BE2C (cell line): ENCODE measurements around the gene EXOC3.

Source experiments
- DNase-seq: peaks from one replicate; pipeline ENCODE4 v3.0.0-alpha.2; 2020
- H3K27me3 ChIP-seq: fragments of 250-450 bp; sonication (Bioruptor Pico); 2 replicates; pipeline ENCODE4 v1.5.1; 2020; ENCODE audit warnings: mild to moderate bottlenecking
- H3K36me3 ChIP-seq: fragments of 250-450 bp; sonication (Bioruptor Pico); 2 replicates; pipeline ENCODE4 v1.5.1; 2020; ENCODE audit warnings: mild to moderate bottlenecking
- H3K4me1 ChIP-seq: fragments of 250-450 bp; sonication (Bioruptor Pico); 2 replicates; pipeline ENCODE4 v1.5.1; 2020
- H3K4me3 ChIP-seq: 2 replicates; pipeline ENCODE4 v1.5.1; 2011; ENCODE audit warnings: low read depth, low read length
- H3K9me3 ChIP-seq: fragments of 250-450 bp; sonication (Bioruptor Pico); 2 replicates; pipeline ENCODE4 v1.5.1; 2020
- CTCF ChIP-seq: IDR thresholded peaks from 2 replicates; pipeline ENCODE4 v1.5.1; 2012; ENCODE audit warnings: mild to moderate bottlenecking, low read depth, low read length

EXOC3 gene

DNA sequence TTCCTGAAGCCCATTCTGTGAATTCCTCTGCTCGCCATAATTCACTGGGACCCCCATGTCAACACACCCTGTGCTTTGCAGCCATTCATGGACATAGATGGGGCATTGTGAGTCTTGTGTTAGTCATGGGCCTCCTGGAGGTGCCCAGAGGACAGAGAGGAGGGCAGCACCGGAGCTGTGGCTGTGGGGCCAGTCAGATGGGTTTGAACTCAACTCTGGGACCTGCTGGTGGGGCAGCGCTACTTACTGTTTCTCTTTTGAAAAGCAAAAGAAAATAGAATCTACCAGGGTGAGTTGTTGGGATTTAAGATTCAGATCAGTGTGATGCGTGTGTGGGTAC, 11.3 kb upstream of the EXOC3 start:
- no peaks in the 10 kb centered on the region for H3K9me3 ChIP-seq
- no peak for DNase-seq
- no peaks in the 10 kb centered on the region for H3K27me3 ChIP-seq
- no peak for TF ChIP-seq CTCF
- H3K36me3 ChIP-seq = no peaks in the 10 kb centered on the region
- no peaks in the 10 kb centered on the region for H3K4me1 ChIP-seq
- H3K4me3 ChIP-seq = no peak overlapping the region

DNA sequence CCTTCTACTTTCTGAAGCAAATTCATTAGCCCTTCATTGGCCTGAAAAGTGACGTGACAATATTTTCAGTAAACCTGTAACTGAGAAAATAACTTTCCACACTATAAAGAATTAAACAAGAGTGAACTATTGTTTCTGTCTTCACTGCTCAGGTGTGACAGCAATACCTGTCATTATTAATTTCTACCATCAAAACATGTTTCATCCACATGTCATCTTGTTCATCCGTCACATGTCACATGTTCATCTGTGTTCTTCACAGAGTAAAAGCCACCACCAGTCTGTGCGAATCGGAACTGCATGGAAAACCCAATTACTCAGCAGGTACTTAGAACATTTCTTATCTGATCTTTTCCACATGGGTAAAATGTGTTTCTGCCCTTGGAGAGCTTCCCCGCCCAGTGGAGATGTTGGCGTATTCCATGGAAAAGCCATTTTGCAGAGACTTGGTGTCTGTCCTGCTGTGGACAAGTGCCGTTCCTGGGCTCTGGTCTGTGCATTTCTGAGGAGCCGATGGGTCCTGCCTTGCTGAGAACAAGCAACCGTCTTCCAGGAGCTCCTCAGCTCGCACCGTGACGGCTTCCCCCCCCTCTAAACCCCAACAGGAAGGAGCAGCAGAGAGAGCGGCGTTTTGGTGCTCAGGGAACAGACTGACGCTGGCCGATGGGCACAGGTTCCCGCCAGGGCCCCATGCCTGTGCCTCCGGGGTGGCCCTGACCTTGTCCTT, 10.6 kb upstream of the EXOC3 start:
- no peaks in the 10 kb centered on the region for H3K9me3 ChIP-seq
- no peaks in the 10 kb centered on the region for H3K36me3 ChIP-seq
- DNase-seq = no peak
- no peaks in the 10 kb centered on the region for H3K27me3 ChIP-seq
- H3K4me3 ChIP-seq = no peak overlapping the region
- no peaks in the 10 kb centered on the region for H3K4me1 ChIP-seq
- TF ChIP-seq CTCF = no peak

- H3K4me1 ChIP-seq = no peaks in the 10 kb centered on the region
- no peaks in the 10 kb centered on the region for H3K27me3 ChIP-seq
- no peak for TF ChIP-seq CTCF
- no peak overlapping the region for H3K4me3 ChIP-seq
- no peak for DNase-seq
- no peaks in the 10 kb centered on the region for H3K9me3 ChIP-seq
- H3K36me3 ChIP-seq = no peaks in the 10 kb centered on the region
These were observed 9.8 kb upstream of the EXOC3 start for GRCh38 chr5:432928-433791.

GRCh38 chr5:433836-434235, 9.1 kb upstream of the EXOC3 start:
- no peak for DNase-seq
- no peak for TF ChIP-seq CTCF
- no peaks in the 10 kb centered on the region for H3K27me3 ChIP-seq
- no peaks in the 10 kb centered on the region for H3K36me3 ChIP-seq
- no peak overlapping the region for H3K4me3 ChIP-seq
- H3K9me3 ChIP-seq = no peaks in the 10 kb centered on the region
- H3K4me1 ChIP-seq = no peaks in the 10 kb centered on the region

DNA sequence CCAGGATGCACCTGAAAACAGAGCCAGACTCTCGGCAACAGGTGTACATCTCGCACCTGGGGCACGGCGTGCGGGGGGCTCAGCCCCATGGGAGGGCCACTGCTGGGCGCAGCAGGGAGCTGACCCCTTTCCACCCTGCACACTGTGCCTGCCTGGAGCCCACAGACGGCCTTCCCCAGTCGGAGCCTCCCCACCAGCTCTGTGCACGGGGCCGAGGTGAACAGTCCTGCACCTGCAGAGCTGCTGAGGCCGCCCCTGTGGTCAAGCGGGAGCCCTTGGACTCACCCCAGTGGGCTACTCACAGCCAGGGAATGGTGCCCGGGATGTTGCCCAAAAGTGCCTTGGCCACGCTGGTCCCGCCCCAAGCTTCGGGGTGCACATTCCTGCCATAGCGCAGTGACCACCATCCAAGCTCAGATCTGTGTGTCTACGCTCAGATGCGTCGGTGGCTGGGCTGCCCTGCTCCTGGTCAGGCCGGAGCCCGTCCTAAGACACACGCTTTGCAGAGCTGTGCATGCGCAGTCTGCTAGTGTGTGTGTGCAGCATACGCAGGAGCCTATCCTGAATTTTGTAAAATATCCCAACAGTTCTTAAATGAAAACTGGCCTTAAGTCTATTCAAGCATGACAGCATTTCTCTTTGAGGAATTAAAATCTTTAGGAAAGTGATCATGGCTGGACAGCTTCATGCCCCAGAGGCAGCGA, 8.4 kb upstream of the EXOC3 start:
- Histone ChIP-seq H3K36me3 (no peaks in the 10 kb centered on the region), H3K4me1 (no peaks in the 10 kb centered on the region), H3K27me3 (no peaks in the 10 kb centered on the region), H3K9me3 (no peaks in the 10 kb centered on the region), H3K4me3 (no peak overlapping the region)
- no peak for DNase-seq
- no peak for TF ChIP-seq CTCF
